ENCODE data around the gene TP53RK.

TP53RK gene

GRCh38 chr20:46660487-46660886, 28.8 kb downstream of the TP53RK start:
- no peak for DNase-seq (ENCODE audit: low read depth)

- DNase-seq (ENCODE audit: low read depth): no peak
These were observed 31.6 kb downstream of the TP53RK start for GRCh38 chr20:46657618-46658017.

GRCh38 chr20:46657137-46657536, 32.1 kb downstream of the TP53RK start:
- no peak for DNase-seq (ENCODE audit: low read depth)

GRCh38 chr20:46652699-46653098, 36.5 kb downstream of the TP53RK start:
- no peak for DNase-seq (ENCODE audit: low read depth)

- no peak for DNase-seq (ENCODE audit: low read depth)
These were observed 37.9 kb downstream of the TP53RK start, which contains the start of gene SLC13A3 for GRCh38 chr20:46651091-46651962. Gene SLC13A3, minus strand, starts transcription at chr20:46651459. Its CDS starts 38 bp downstream, at chr20:46651421.

GRCh38 chr20:46650575-46651090, 38.6 kb downstream of the TP53RK start:
- no peak for DNase-seq (ENCODE audit: low read depth)

- DNase-seq (ENCODE audit: low read depth): no peak
These were observed 39.2 kb downstream of the TP53RK start for GRCh38 chr20:46649965-46650542.

- DNase-seq (ENCODE audit: low read depth): no peak
These were observed 39.6 kb downstream of the TP53RK start for GRCh38 chr20:46649650-46649949.

- no peak for DNase-seq (ENCODE audit: low read depth)
These were observed 40.2 kb downstream of the TP53RK start for GRCh38 chr20:46648903-46649649.

- DNase-seq (ENCODE audit: low read depth): no peak
These were observed 41.8 kb downstream of the TP53RK start for GRCh38 chr20:46647469-46647868.

GRCh38 chr20:46646659-46647380, 42.4 kb downstream of the TP53RK start:
- no peak for DNase-seq (ENCODE audit: low read depth)

GRCh38 chr20:46646122-46646521, 43.1 kb downstream of the TP53RK start:
- DNase-seq (ENCODE audit: low read depth): no peak

GRCh38 chr20:46644733-46645132, 44.5 kb downstream of the TP53RK start:
- no peak for DNase-seq (ENCODE audit: low read depth)

GRCh38 chr20:46644160-46644559, 45.1 kb downstream of the TP53RK start:
- DNase-seq (ENCODE audit: low read depth): no peak

GRCh38 chr20:46642969-46643343, 46.3 kb downstream of the TP53RK start:
- DNase-seq (ENCODE audit: low read depth): no peak

- DNase-seq (ENCODE audit: low read depth): no peak
These were observed 46.8 kb downstream of the TP53RK start for GRCh38 chr20:46642265-46642968.

- DNase-seq (ENCODE audit: low read depth): no peak
These were observed 47.8 kb downstream of the TP53RK start for GRCh38 chr20:46641424-46641823.

- DNase-seq (ENCODE audit: low read depth): no peak
These were observed 48.5 kb downstream of the TP53RK start for GRCh38 chr20:46640536-46641311.

- DNase-seq (ENCODE audit: low read depth): no peak
These were observed 49.2 kb downstream of the TP53RK start for GRCh38 chr20:46640044-46640443.

- no peak for DNase-seq (ENCODE audit: low read depth)
These were observed 49.7 kb downstream of the TP53RK start for GRCh38 chr20:46639587-46639986.

GRCh38 chr20:46638898-46639274, 50.4 kb downstream of the TP53RK start:
- DNase-seq (ENCODE audit: low read depth): no peak

Measured in activated T-cell treated with anti-CD3 and anti-CD28 coated beads for 1 hour (primary cell).